Globus pallidus (tissue), 1 donor: ENCODE data around the gene UPK3B.
"Not testable (repeated sequence)": the region's sequence is repeated elsewhere in the genome, so short reads cannot be mapped to it uniquely, and the experiment has no call there.

ENCODE experiments used
- DNase-seq: peaks from one replicate; pipeline ENCODE4 v3.0.0-alpha.2; 2015; ENCODE audit warnings: low spot score

Gene UPK3B

GRCh38 chr7:76492139-76492538, 18.2 kb upstream of the UPK3B start:
- not testable (repeated sequence) for DNase-seq

GRCh38 chr7:76495717-76496116, 14.6 kb upstream of the UPK3B start:
- DNase-seq = not testable (repeated sequence)

- not testable (repeated sequence) for DNase-seq
Measured at GRCh38 chr7:76497918-76498582, 12.3 kb upstream of the UPK3B start.

- not testable (repeated sequence) for DNase-seq
Measured at GRCh38 chr7:76498583-76499200, 11.7 kb upstream of the UPK3B start.

GRCh38 chr7:76499201-76499923, 11.0 kb upstream of the UPK3B start:
- not testable (repeated sequence) for DNase-seq

GRCh38 chr7:76499924-76500241, 10.5 kb upstream of the UPK3B start:
- not testable (repeated sequence) for DNase-seq

GRCh38 chr7:76502224-76502623, 8.1 kb upstream of the UPK3B start:
- not testable (repeated sequence) for DNase-seq

GRCh38 chr7:76502836-76503235, 7.5 kb upstream of the UPK3B start:
- not testable (repeated sequence) for DNase-seq

GRCh38 chr7:76503244-76503643, 7.1 kb upstream of the UPK3B start:
- not testable (repeated sequence) for DNase-seq

- DNase-seq = not testable (repeated sequence)
Measured at GRCh38 chr7:76504351-76505167, 5.8 kb upstream of the UPK3B start.

GRCh38 chr7:76505168-76506080, 4.9 kb upstream of the UPK3B start:
- DNase-seq = no peak

- DNase-seq = no peak
Measured at GRCh38 chr7:76506081-76506440, 4.3 kb upstream of the UPK3B start.

GRCh38 chr7:76506643-76507042, 3.7 kb upstream of the UPK3B start:
- not testable (repeated sequence) for DNase-seq

GRCh38 chr7:76507723-76508406, 2.5 kb upstream of the UPK3B start:
- no peak for DNase-seq

- DNase-seq = not testable (repeated sequence)
Measured at GRCh38 chr7:76511200-76511910, 1.0 kb downstream of the UPK3B start.

GRCh38 chr7:76511911-76512885, 1.8 kb downstream of the UPK3B start:
- not testable (repeated sequence) for DNase-seq

GRCh38 chr7:76512941-76513816, 2.8 kb downstream of the UPK3B start:
- no peak for DNase-seq
